ENCODE data around the gene ST6GALNAC2. TPM values are rescaled to one million over a fixed set of nuclear protein-coding genes. Genes with fewer than 3 reads are reported as not detected.

ST6GALNAC2 gene
- polyA plus RNA-seq, 1 donor (not counting 4 experiments of a cell fraction or from before 2014, with no cell fraction given): 45.8 TPM

DNA sequence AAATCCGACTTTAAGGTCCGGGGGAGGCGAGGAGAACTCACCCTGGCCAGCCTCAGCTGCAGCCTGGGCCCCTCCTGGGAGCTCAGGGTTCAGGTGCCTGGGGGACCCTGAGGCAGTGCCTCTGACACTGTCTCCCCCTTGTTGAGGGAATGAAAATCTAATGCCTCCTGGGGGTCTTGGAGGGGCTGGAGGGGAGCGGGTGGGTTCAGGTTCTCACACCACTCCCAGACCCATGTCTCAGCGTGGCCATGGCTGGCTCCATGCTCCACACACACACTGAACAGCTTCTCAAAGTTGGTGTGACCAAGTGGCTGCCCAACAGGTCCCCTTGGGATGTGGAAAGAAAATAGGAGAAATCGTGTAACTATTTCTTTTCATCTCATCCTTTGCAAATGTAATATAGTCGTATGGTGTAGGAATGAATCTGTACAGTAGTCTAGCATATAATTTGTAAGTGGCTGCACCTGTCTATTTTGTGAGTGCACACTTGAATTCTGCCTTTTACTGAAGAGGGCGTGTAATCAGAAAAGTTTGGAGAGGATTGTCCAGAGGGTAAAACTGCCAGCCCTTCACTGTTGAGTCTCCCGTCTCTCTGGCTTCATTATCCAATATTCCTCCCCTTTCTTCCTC is 46.6 kb downstream of the ST6GALNAC2 start:
- dilution Hi-C loops (cut with MboI; ENCODE audit: extremely low pct_ligation_motif_present, low sequenced_read_pairs): no loop called here
- Histone ChIP-seq H3K9me1 (ENCODE audit: control insufficient read depth, extremely low read depth, insufficient read depth, low read length) (no peaks in the 10 kb centered on the region), H3K36me3 (ENCODE audit: control insufficient read depth in 2 of 2, extremely low read depth in 1 of 2, insufficient read depth in 2 of 2, low read length in 2 of 2) (peaks cover 0 to 2% of the 10 kb centered on the region in 2 experiments), H3K4me2 (ENCODE audit: control insufficient read depth, extremely low read depth, insufficient read depth, low read depth, low read length) (no peak overlapping the region), H2AFZ (ENCODE audit: control insufficient read depth, low read length) (no peak overlapping the region), H4K20me1 (ENCODE audit: control insufficient read depth, extremely low read depth, insufficient read depth, low read length) (no peaks in the 10 kb centered on the region), H3K27ac (ENCODE audit: control insufficient read depth, insufficient read depth, low read length) (no peak overlapping the region), H3K27me3 (ENCODE audit: control insufficient read depth, extremely low read depth, insufficient read depth, low read length) (peaks cover 42% of the 10 kb centered on the region), H3K9ac (ENCODE audit: control insufficient read depth, extremely low read depth, insufficient read depth, low read length) (no peak overlapping the region), H3K79me2 (ENCODE audit: control insufficient read depth, insufficient read depth, low read length) (no peaks in the 10 kb centered on the region), H3K4me3 (ENCODE audit: control insufficient read depth in 2 of 3, extremely low read depth in 1 of 3, insufficient read depth in 2 of 3, low read depth in 1 of 3, low read length in 3 of 3) (no peak overlapping the region), H3K9me3 (ENCODE audit: control insufficient read depth, low read depth, low read length) (no peaks in the 10 kb centered on the region), H3K4me1 (ENCODE audit: control insufficient read depth, extremely low read depth, insufficient read depth, low read length) (peaks cover 24% of the 10 kb centered on the region)
- TF ChIP-seq EZH2 (IDR thresholded peaks at IDR 0.05; ENCODE audit: low read length): no peak
- TF ChIP-seq, protein P1, sequence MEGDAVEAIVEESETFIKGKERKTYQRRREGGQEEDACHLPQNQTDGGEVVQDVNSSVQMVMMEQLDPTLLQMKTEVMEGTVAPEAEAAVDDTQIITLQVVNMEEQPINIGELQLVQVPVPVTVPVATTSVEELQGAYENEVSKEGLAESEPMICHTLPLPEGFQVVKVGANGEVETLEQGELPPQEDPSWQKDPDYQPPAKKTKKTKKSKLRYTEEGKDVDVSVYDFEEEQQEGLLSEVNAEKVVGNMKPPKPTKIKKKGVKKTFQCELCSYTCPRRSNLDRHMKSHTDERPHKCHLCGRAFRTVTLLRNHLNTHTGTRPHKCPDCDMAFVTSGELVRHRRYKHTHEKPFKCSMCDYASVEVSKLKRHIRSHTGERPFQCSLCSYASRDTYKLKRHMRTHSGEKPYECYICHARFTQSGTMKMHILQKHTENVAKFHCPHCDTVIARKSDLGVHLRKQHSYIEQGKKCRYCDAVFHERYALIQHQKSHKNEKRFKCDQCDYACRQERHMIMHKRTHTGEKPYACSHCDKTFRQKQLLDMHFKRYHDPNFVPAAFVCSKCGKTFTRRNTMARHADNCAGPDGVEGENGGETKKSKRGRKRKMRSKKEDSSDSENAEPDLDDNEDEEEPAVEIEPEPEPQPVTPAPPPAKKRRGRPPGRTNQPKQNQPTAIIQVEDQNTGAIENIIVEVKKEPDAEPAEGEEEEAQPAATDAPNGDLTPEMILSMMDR (optimal IDR thresholded peaks at IDR 0.05 in 1 of 3, IDR thresholded peaks at IDR 0.05 in 1 of 3, conservative IDR thresholded peaks at IDR 0.05 in 1 of 3; ENCODE audit: extremely low read depth in 1 of 3, insufficient read depth in 2 of 3, low read length in 3 of 3): no peak
- DNase-seq (ENCODE audit: low read depth, low spot score) (no peak), FAIRE-seq (no peak)

DNA sequence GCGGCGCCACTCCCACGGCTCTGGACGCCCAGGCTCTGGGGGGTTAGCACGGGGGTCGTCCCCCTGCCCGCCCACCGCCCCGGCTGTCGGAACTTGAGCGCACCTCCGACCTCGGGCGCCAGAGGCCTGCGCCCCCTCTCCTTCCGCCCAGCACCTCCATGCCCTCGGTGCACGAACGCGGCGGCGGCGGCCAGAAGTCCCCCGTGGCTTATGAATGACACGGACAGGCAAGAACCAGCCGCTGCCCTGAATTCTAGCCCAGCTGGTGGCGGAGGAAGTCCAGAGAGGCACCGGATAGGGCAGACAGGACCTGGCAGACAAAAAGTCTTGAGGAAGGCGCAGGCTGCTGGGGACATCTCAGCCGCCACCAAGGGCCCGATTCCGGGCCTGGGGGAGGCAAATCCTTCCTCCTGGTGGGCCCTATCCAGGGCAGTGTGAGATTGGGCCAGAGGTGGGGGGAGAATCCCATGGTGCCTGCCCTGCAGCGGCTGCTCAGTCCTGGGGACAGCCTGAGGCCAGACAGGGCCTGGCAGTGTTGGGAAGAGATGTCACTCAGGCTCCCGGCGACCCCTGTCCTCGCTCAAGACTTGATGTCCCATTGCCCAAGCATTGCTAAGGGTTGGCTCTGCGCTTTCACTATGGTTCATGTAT is 47.3 kb downstream of the ST6GALNAC2 start:
- Histone ChIP-seq H2AFZ (ENCODE audit: control insufficient read depth, low read length) (no peak overlapping the region), H3K4me2 (ENCODE audit: control insufficient read depth, extremely low read depth, insufficient read depth, low read depth, low read length) (no peak overlapping the region), H3K36me3 (ENCODE audit: control insufficient read depth in 2 of 2, extremely low read depth in 1 of 2, insufficient read depth in 2 of 2, low read length in 2 of 2) (peaks cover 0 to under 1% of the 10 kb centered on the region in 2 experiments), H3K9me1 (ENCODE audit: control insufficient read depth, extremely low read depth, insufficient read depth, low read length) (no peaks in the 10 kb centered on the region), H3K9me3 (ENCODE audit: control insufficient read depth, low read depth, low read length) (no peaks in the 10 kb centered on the region), H3K4me3 (ENCODE audit: control insufficient read depth in 2 of 3, extremely low read depth in 1 of 3, insufficient read depth in 2 of 3, low read depth in 1 of 3, low read length in 3 of 3) (no peak overlapping the region), H3K27me3 (ENCODE audit: control insufficient read depth, extremely low read depth, insufficient read depth, low read length) (peaks cover 35% of the 10 kb centered on the region), H3K4me1 (ENCODE audit: control insufficient read depth, extremely low read depth, insufficient read depth, low read length) (peaks cover 24% of the 10 kb centered on the region), H3K79me2 (ENCODE audit: control insufficient read depth, insufficient read depth, low read length) (no peaks in the 10 kb centered on the region), H4K20me1 (ENCODE audit: control insufficient read depth, extremely low read depth, insufficient read depth, low read length) (no peaks in the 10 kb centered on the region), H3K9ac (ENCODE audit: control insufficient read depth, extremely low read depth, insufficient read depth, low read length) (no peak overlapping the region), H3K27ac (ENCODE audit: control insufficient read depth, insufficient read depth, low read length) (no peak overlapping the region)
- DNase-seq (ENCODE audit: low read depth, low spot score): no peak
- no peak for FAIRE-seq
- TF ChIP-seq, protein P1 (optimal IDR thresholded peaks at IDR 0.05 in 1 of 3, IDR thresholded peaks at IDR 0.05 in 1 of 3, conservative IDR thresholded peaks at IDR 0.05 in 1 of 3; ENCODE audit: extremely low read depth in 1 of 3, insufficient read depth in 2 of 3, low read length in 3 of 3): no peak
- TF ChIP-seq EZH2 (IDR thresholded peaks at IDR 0.05; ENCODE audit: low read length): no peak
- dilution Hi-C loops (cut with MboI; ENCODE audit: extremely low pct_ligation_motif_present, low sequenced_read_pairs): no loop called here
